Esophagus muscularis mucosa (tissue), 4 donors: Measurements from ENCODE around the gene LIPA.

ENCODE experiments used
- CTCF ChIP-seq, 3 experiments: fragments of 200-600 bp in 2 of 3; fragments of 450-650 bp in 1 of 3; sonication (generic) in 2 of 3; IDR thresholded peaks; one replicate each; pipeline ENCODE4 v1.5.1; 2017 to 2019; ENCODE audit warnings: antibody characterized with exemption in 3 of 3, mild to moderate bottlenecking in 2 of 3, moderate library complexity in 1 of 3
- EP300 ChIP-seq: sonication (generic); formaldehyde crosslinking; IDR thresholded peaks from one replicate; pipeline ENCODE4 v1.6.1; 2017; ENCODE audit warnings: antibody characterized with exemption
- POLR2A ChIP-seq: fragments of 450-650 bp; IDR thresholded peaks from one replicate; pipeline ENCODE4 v1.6.1; 2017; ENCODE audit warnings: antibody characterized with exemption, moderate library complexity, mild to moderate bottlenecking, low read depth

GRCh38 chr10:89258881-89259280, 7.3 kb upstream of the LIPA start:
- TF ChIP-seq CTCF (IDR thresholded peaks at IDR 0.05), result no peak
- no peak for TF ChIP-seq EP300
- TF ChIP-seq POLR2A, result no peak
